K562 (cell line): ENCODE measurements around the gene SRRT. TPM values are rescaled to one million over a fixed set of nuclear protein-coding genes. Genes with fewer than 3 reads are reported as not detected.

ENCODE experiments used
- CGGBP1 ChIP-seq: fragments of 250-450 bp; sonication (Bioruptor Pico); IDR thresholded peaks from 2 replicates; pipeline ENCODE4 v1.9.0; 2021; ENCODE audit warnings: mild to moderate bottlenecking
- CREB3 ChIP-seq: fragments of 450-650 bp; conservative IDR thresholded peaks from 2 replicates; pipeline ENCODE4 v1.6.1; 2016; ENCODE audit warnings: missing genetic modification characterization, low read depth, mild to moderate bottlenecking, missing compliant biosample characterization, moderate library complexity
- CXXC5 ChIP-seq: fragments of 250-450 bp; sonication (Bioruptor Pico); IDR thresholded peaks from 2 replicates; pipeline ENCODE4 v1.8.0; 2022; ENCODE audit warnings: inconsistent platforms, mild to moderate bottlenecking, moderate library complexity
- ETS1 ChIP-seq: conservative IDR thresholded peaks from 2 replicates; pipeline ENCODE4 v1.6.1; 2011; ENCODE audit warnings: low read depth, mild to moderate bottlenecking, low read length; ENCODE audit not compliant: control insufficient read depth
- FOS ChIP-seq: IDR thresholded peaks from 3 replicates; pipeline ENCODE4 v1.6.1; 2011; ENCODE audit not compliant: insufficient read length; ENCODE audit errors: extremely low read depth
- FOXJ3 ChIP-seq: sonication (generic); formaldehyde crosslinking; IDR thresholded peaks from 2 replicates; pipeline ENCODE4 v1.4.0; 2020; ENCODE audit warnings: mild to moderate bottlenecking, missing genetic modification reagents
- HEY1 ChIP-seq: fragments of 250-450 bp; sonication (Bioruptor Pico); IDR thresholded peaks from 2 replicates; pipeline ENCODE4 v1.5.0; 2020; ENCODE audit warnings: mild to moderate bottlenecking, moderate library complexity, borderline replicate concordance
- IRF2 ChIP-seq: sonication (generic); formaldehyde crosslinking; IDR thresholded peaks from 2 replicates; pipeline ENCODE4 v1.8.1; 2022; ENCODE audit warnings: mild to moderate bottlenecking, missing genetic modification reagents
- LEF1 ChIP-seq: fragments of 450-650 bp; IDR thresholded peaks from 2 replicates; pipeline ENCODE4 v1.6.1; 2016; ENCODE audit warnings: mild to moderate bottlenecking
- NR1H2 ChIP-seq: sonication (generic); formaldehyde crosslinking; IDR thresholded peaks from 2 replicates; pipeline ENCODE4 v1.4.0; 2020; ENCODE audit warnings: mild to moderate bottlenecking, missing genetic modification reagents
- OTX1 ChIP-seq: fragments of 450-650 bp; formaldehyde crosslinking; IDR thresholded peaks from 2 replicates; pipeline ENCODE4 v1.4.0; 2022; ENCODE audit warnings: mild to moderate bottlenecking
- RBFOX2 ChIP-seq: fragments of 200-400 bp; formaldehyde crosslinking; IDR thresholded peaks from 2 replicates; pipeline ENCODE4 v1.6.1; 2017; ENCODE audit warnings: low read depth, mild to moderate bottlenecking, low read length, moderate library complexity
- STAT5B ChIP-seq: fragments of 250-450 bp; sonication (Bioruptor Pico); IDR thresholded peaks from 2 replicates; pipeline ENCODE4 v1.8.0; 2021; ENCODE audit warnings: mild to moderate bottlenecking, inconsistent platforms
- STAT6 ChIP-seq: sonication (generic); formaldehyde crosslinking; IDR thresholded peaks from 2 replicates; pipeline ENCODE4 v1.8.1; 2023; ENCODE audit warnings: mild to moderate bottlenecking, missing genetic modification reagents
- TRIM24 ChIP-seq, 2 experiments: fragments of 450-650 bp; IDR thresholded peaks; 2 replicates each; pipeline ENCODE4 v1.6.1; 2016
- USF1 ChIP-seq: sonication (generic); formaldehyde crosslinking; IDR thresholded peaks from 2 replicates; pipeline ENCODE4 v1.9.0; 2022; ENCODE audit warnings: mild to moderate bottlenecking, missing genetic modification reagents
- ZNF124 ChIP-seq: sonication (generic); formaldehyde crosslinking; IDR thresholded peaks from 2 replicates; pipeline ENCODE4 v1.8.1; 2022; ENCODE audit warnings: missing genetic modification reagents
- ZNF232 ChIP-seq: sonication (generic); formaldehyde crosslinking; IDR thresholded peaks from 2 replicates; pipeline ENCODE4 v1.8.0; 2022; ENCODE audit warnings: mild to moderate bottlenecking, missing genetic modification reagents
- ZNF445 ChIP-seq: fragments of 250-450 bp; sonication (Bioruptor Pico); IDR thresholded peaks from 2 replicates; pipeline ENCODE4 v1.4.0; 2020; ENCODE audit warnings: low read depth, mild to moderate bottlenecking, moderate library complexity
- ZNF764 ChIP-seq: fragments of 250-450 bp; sonication (Bioruptor Pico); IDR thresholded peaks from 2 replicates; pipeline ENCODE4 v1.4.0; 2020; ENCODE audit warnings: low read depth, mild to moderate bottlenecking, moderate library complexity
- ZNF79 ChIP-seq: fragments of 250-450 bp; sonication (Bioruptor Pico); IDR thresholded peaks from 2 replicates; pipeline ENCODE4 v1.4.0; 2020; ENCODE audit warnings: low read depth, mild to moderate bottlenecking, moderate library complexity
- polyA plus RNA-seq, 8 experiments: library from polyadenylated mRNA; depleted of rRNA in 4 of 8; stranded (reverse) in 5 of 8; unstranded in 3 of 8; fragments of >200 nt; fragmentation: Nextera tagmentation in 2 of 8; fragmentation: Illumina TruSeq in 1 of 8; extraction: Ambion mirVana in 2 of 8; extraction: Trizol in 1 of 8; gene quantifications; 2 replicates each; pipeline versions ENCODE4 v1.2.1 to v1.2.3, GENCODE V29; 2011 to 2014; ENCODE audit warnings: inconsistent platforms in 1 of 8, missing spikeins in 1 of 8
- total RNA-seq, 7 experiments: library from RNA; depleted of rRNA in 6 of 7; stranded (reverse); fragments of >200 nt in 6 of 7; fragmentation: Illumina TruSeq in 2 of 7; extraction: Trizol in 2 of 7; gene quantifications; 2 replicates each; pipeline versions ENCODE4 v1.2.1 to v1.2.3, GENCODE V29; 2011 to 2021; ENCODE audit warnings: low replicate concordance in 1 of 7

Gene SRRT
- total and polyA plus RNA-seq, 9 of the 15 experiments (the other 6 are each of a cell fraction or from before 2014, with no cell fraction given), result 10.3 to 263 (median 84.4) TPM

GRCh38 chr7:100895956-100896731 lies 21.2 kb downstream of the SRRT start (continued):
- no peak for TF ChIP-seq HEY1 (CRISPR knock-in tag)
- peak; percentile 88 for TF ChIP-seq USF1 (CRISPR knock-in tag)
- no peak for TF ChIP-seq STAT6 (CRISPR knock-in tag)
- no peak for TF ChIP-seq ZNF764
- peak in 1 of 2 experiments; percentile 76; a peak in 1 of 4 replicates for TF ChIP-seq TRIM24 (IDR thresholded peaks at IDR 0.05)
- TF ChIP-seq RBFOX2, result peak; percentile 52
- TF ChIP-seq FOS, result no peak
- TF ChIP-seq ZNF445 (CRISPR knock-in tag), result no peak
- no peak for TF ChIP-seq OTX1 (CRISPR knock-in tag)
- TF ChIP-seq IRF2 (CRISPR knock-in tag), result no peak
- no peak for TF ChIP-seq ETS1
- no peak for TF ChIP-seq ZNF124 (CRISPR knock-in tag)
- peak; percentile 52; the same call in 1 of the 2 replicates for TF ChIP-seq ZNF232 (CRISPR knock-in tag)
- no peak for TF ChIP-seq ZNF79
- TF ChIP-seq NR1H2, result no peak
- no peak for TF ChIP-seq STAT5B (CRISPR knock-in tag)
- no peak for TF ChIP-seq FOXJ3
- TF ChIP-seq CREB3 (tag), result no peak
- TF ChIP-seq LEF1, result peak; percentile 38; the same call in 1 of the 2 replicates
- TF ChIP-seq CGGBP1, result no peak
- peak; percentile 52 for TF ChIP-seq CXXC5 (CRISPR knock-in tag)
